Glutamatergic neuron (in vitro differentiated cells): ENCODE data around the gene RPL15. TPM values are rescaled to one million over a fixed set of nuclear protein-coding genes. Genes with fewer than 3 reads are reported as not detected.

Experiments used
- DNase-seq: peaks from one replicate; pipeline ENCODE4 v3.0.0; 2022
- H3K27ac Mint-ChIP-seq: one replicate; pipeline ENCODE4 v1.8.0; 2020; ENCODE audit warnings: mild to moderate bottlenecking, mixed read lengths, inconsistent platforms; ENCODE audit not compliant: unreplicated experiment
- H3K27me3 Mint-ChIP-seq: one replicate; pipeline ENCODE4 v1.8.0; 2020; ENCODE audit warnings: mild to moderate bottlenecking, moderate library complexity, mixed read lengths, inconsistent platforms; ENCODE audit not compliant: unreplicated experiment
- H3K36me3 Mint-ChIP-seq: one replicate; pipeline ENCODE4 v1.8.0; 2020; ENCODE audit warnings: mild to moderate bottlenecking, mixed read lengths, inconsistent platforms; ENCODE audit not compliant: unreplicated experiment
- H3K4me1 Mint-ChIP-seq: one replicate; pipeline ENCODE4 v1.8.0; 2020; ENCODE audit warnings: mild to moderate bottlenecking, low read depth, mixed read lengths, inconsistent platforms; ENCODE audit not compliant: unreplicated experiment
- H3K4me3 Mint-ChIP-seq: one replicate; pipeline ENCODE4 v1.8.0; 2020; ENCODE audit warnings: mild to moderate bottlenecking, mixed read lengths, inconsistent platforms; ENCODE audit not compliant: unreplicated experiment
- H3K9me3 Mint-ChIP-seq: one replicate; pipeline ENCODE4 v1.8.0; 2020; ENCODE audit warnings: mild to moderate bottlenecking, moderate library complexity, mixed read lengths, inconsistent platforms; ENCODE audit not compliant: unreplicated experiment
- CTCF ChIP-seq: fragments of 200-600 bp; sonication (generic); IDR thresholded peaks from one replicate; pipeline ENCODE4 v1.5.0; 2021; ENCODE audit not compliant: partially characterized antibody, unreplicated experiment
- total RNA-seq: library from RNA; stranded (reverse); fragmentation: NEBNext Ultra II Directional; extraction: Animal tissue kit (Norgen Biotek cat#: 25700); gene quantifications from one replicate; pipeline ENCODE4 v1.2.1, GENCODE V29; 2021; ENCODE audit not compliant: unreplicated experiment

The RPL15 gene
- total RNA-seq, 1 donor from 2014 or later: 1,377 TPM

- H3K27ac Mint-ChIP-seq: no peak overlapping the region
- H3K36me3 Mint-ChIP-seq: no peaks in the 10 kb centered on the region
- no peak for DNase-seq
These were observed 21.8 kb downstream of the RPL15 start for GRCh38 chr3:23938688-23939087.

GRCh38 chr3:23940775-23941174 lies 23.8 kb downstream of the RPL15 start:
- H3K27ac Mint-ChIP-seq: no peak overlapping the region
- H3K4me1 Mint-ChIP-seq: peaks cover 5% of the 10 kb centered on the region
- no peak for TF ChIP-seq CTCF
- no peak for DNase-seq
- no peaks in the 10 kb centered on the region for H3K36me3 Mint-ChIP-seq
- H3K4me3 Mint-ChIP-seq: no peak overlapping the region
- peaks cover 6% of the 10 kb centered on the region for H3K27me3 Mint-ChIP-seq
- H3K9me3 Mint-ChIP-seq: peaks cover 13% of the 10 kb centered on the region

More at GRCh38 chr3:23938688-23939087, 21.8 kb downstream of the RPL15 start:
- Mint-ChIP-seq H3K4me3 (no peak overlapping the region), H3K27me3 (peaks cover 2% of the 10 kb centered on the region), H3K4me1 (no peaks in the 10 kb centered on the region), H3K9me3 (peaks cover 7% of the 10 kb centered on the region)
- no peak for TF ChIP-seq CTCF

GRCh38 chr3:23941440-23941839 lies 24.5 kb downstream of the RPL15 start:
- H3K36me3 Mint-ChIP-seq: no peaks in the 10 kb centered on the region
- peaks cover 5% of the 10 kb centered on the region for H3K4me1 Mint-ChIP-seq
- TF ChIP-seq CTCF: no peak
- no peak overlapping the region for H3K27ac Mint-ChIP-seq
- H3K27me3 Mint-ChIP-seq: peaks cover 8% of the 10 kb centered on the region
- no peak for DNase-seq
- H3K9me3 Mint-ChIP-seq: peaks cover 14% of the 10 kb centered on the region
- no peak overlapping the region for H3K4me3 Mint-ChIP-seq

GRCh38 chr3:23942546-23942945 lies 25.6 kb downstream of the RPL15 start:
- no peaks in the 10 kb centered on the region for H3K36me3 Mint-ChIP-seq
- no peak overlapping the region for H3K4me3 Mint-ChIP-seq
- no peak overlapping the region for H3K27ac Mint-ChIP-seq
- no peak for TF ChIP-seq CTCF
- peaks cover 15% of the 10 kb centered on the region for H3K9me3 Mint-ChIP-seq
- peaks cover 12% of the 10 kb centered on the region for H3K27me3 Mint-ChIP-seq
- DNase-seq: no peak
- peaks cover 8% of the 10 kb centered on the region for H3K4me1 Mint-ChIP-seq

GRCh38 chr3:23944007-23944783 lies 27.3 kb downstream of the RPL15 start:
- H3K27ac Mint-ChIP-seq: peak overlapping the region; percentile 81
- H3K4me1 Mint-ChIP-seq: peaks cover 8% of the 10 kb centered on the region
- DNase-seq: no peak
- H3K27me3 Mint-ChIP-seq: peaks cover 13% of the 10 kb centered on the region
- peak overlapping the region; percentile 89 for H3K4me3 Mint-ChIP-seq
- peaks cover 15% of the 10 kb centered on the region for H3K9me3 Mint-ChIP-seq
- no peaks in the 10 kb centered on the region for H3K36me3 Mint-ChIP-seq
- TF ChIP-seq CTCF: no peak
